Globus pallidus (tissue), 1 donor: ENCODE measurements around the gene TPBG.
"Not testable (repeated sequence)": the region's sequence is repeated elsewhere in the genome, so short reads cannot be mapped to it uniquely, and the experiment has no call there.

Experiments used
- DNase-seq: peaks from one replicate; pipeline ENCODE4 v3.0.0-alpha.2; 2015; ENCODE audit warnings: low spot score

TPBG gene

DNA sequence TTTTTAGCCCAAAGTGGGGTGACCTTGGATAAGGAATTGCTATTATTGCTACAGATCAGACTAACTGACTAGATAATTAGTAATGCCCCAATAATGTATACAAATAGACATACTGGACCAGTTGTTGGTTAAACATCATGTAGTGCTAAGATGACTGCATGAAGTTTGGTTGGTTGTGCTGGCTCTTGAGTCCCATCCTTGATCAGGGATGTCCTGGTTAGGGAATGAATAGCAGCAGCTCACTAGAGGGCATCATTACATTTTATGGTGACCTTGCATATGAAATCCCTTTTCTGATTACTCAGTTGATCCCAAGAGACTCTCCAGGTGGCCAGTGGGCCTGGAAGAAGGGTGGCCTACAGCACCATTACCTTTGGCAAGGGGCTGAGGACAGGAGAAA, 10.9 kb downstream of the TPBG start:
- no peak for DNase-seq

DNA sequence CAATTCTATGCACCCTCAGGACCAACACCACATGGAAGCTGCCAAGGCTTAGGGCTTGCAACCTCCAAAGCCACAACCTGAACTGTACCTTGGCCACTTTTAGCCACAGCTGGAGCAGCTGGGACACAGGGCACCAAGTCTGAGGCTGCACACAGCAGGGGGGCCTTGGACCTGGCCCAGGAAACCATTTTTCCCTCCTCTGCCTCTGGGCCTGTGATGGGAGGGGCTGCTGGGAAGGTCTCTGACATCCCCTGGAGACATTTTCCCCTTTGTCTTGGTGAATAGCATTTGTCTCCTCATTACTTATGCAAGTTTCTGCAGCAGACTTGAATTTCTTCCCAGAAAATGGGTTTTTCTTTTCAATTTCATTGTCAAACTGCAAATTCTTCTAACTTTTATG, 13.0 kb downstream of the TPBG start:
- DNase-seq: no peak

DNA sequence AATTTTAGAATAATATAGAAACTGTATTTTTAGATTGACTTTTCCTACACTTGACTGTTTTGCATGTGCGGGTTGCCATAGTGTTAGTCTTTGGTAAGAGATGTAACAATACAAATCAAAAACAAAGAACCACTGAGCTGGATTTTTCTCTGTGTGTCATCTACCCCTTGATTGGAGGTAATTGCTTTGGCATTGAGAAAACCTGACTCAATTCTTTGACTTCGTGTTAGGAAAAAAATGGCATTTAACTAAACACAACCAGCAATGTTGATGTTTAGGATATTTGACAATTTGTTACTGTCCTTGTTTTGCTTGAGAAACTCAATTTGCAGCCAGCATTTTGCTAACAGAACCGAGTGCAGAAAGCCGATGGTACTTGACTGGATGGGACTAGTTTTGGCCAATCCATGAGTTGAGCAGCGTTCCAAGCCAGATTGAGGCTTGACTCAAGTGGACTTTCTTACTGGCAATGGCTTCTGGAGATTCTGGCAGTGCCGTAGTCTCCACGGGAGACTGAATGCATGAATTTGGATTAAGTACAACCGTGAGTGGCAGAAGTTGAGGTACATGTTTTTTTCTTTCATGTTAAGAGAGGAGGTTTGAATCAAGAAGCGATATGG, 17.1 kb downstream of the TPBG start:
- no peak for DNase-seq

DNA sequence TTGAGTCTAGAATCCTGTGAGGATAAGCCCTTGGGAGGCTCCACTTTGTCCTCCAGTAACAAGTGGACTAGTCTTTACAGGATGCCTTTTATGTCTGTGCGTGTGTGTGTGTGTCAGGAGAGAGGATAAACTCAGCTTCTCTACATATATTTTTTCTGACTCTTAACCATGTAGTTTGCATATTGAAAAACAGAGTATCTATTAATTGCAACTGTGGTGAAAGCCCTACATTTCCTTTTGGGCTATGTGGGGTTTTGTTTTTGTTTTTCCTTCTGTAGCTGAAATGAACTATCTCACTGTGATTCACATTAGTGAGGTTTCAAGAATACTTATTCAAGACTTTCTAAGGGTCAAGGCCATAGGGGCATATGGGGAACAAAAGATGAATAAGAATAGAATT, 17.7 kb downstream of the TPBG start:
- DNase-seq: no peak

DNA sequence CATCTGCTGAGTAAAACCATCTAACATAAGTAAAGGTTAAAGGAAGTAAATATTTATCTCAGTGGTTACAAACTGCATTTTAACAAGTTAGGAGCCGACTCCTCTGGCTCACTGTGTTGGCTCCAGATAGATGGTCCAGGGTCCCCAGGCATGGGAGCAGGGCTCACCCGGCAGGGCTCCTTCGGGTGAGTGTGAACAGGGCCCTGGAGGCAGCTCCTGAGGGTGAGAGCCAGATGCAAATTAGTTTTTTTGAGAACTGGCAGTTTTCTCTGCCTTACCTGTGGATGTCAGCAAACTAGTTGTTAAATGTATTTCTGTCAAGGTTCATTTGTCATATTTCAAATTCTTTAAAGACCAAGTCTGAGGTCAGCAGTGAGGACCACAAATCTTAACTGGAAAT, 21.5 kb downstream of the TPBG start:
- no peak for DNase-seq

DNA sequence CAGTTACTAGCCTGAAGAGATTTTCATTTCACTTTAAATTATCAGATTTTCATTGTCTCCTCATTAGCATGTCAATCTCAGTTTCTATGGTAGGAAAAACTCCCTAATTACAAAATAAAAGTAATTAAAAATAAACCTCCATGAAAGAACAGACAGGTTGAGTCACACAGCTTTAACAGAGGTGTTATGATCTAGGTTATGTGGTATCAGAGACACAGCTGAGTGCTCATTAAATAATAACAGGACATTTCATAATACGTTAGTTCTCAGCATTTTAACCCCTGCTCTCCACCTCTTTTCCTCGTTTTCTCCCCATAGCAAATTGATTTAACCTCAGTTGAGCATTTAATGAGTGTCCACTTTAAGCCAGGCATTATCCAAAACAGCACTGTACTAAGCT, 21.9 kb downstream of the TPBG start:
- DNase-seq: no peak

DNA sequence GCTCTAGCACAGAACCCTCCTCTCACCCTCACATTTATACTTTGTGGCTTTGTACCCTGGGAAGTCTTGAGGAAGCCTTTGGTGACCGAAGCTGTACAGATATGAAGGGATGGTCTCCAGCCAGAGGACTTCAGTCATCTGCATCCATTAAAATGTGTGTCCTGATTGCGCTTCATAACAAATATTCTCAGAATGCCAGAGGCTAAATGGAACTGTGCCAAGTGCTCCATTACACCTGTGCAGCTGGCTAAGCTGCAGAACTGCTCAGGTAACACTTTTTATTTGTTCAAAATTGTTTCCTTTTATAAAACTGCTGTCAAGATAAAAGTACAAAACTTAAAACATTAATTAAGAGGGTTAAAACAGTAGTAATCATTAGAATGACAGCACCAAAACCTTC, 22.3 kb downstream of the TPBG start:
- no peak for DNase-seq

DNA sequence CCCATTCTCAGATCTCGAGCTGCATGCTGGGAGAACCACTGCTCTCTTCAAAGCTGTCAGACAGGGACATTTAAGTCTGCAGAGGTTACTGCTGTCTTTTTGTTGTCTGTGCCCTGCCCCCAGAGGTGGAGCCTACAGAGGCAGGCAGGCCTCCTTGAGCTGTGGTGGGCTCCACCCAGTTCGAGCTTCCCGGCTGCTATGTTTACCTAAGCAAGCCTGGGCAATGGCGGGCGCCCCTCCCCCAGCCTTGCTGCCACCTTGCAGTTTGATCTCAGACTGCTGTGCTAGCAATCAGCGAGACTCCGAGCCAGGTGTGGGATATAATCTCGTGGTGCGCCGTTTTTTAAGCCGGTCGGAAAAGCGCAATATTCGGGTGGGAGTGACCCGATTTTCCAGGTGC, 31.2 kb downstream of the TPBG start:
- DNase-seq: not testable (repeated sequence)

DNA sequence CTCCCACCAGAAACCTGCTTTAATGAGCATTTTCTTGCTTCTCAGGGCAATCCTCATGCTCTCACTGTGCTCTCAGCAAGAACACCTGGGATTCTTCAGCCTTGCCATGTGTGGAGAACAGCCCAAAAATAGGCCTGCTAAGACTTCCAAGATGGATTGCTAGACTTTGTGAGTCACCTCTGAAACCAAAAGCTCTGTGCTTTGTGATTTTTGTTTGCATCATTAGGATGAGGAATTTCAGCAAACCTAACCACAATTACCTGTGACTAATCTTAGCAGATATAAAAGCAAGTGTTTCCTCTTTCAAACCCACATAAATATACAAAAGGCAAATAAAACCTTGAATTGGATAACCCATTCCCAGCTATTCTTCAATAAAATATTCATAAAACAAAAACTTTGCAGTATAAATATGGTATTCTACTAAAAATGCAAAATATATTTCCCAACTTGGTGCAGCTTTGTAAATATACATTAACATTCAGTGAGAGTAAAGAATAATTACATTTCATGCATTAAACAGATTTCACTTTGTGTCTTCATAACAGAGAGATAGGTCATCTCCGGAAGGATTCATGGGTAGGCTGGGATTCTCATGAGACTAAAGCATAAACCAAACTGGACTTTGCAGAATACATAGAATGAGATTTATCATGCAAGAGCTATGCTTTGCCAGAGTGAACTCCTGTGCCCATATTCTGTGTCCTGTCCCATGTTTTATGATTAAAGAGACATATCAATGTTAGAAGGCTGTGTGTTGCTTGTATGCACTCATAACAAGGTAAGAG, 33.5 kb downstream of the TPBG start:
- DNase-seq: no peak

DNA sequence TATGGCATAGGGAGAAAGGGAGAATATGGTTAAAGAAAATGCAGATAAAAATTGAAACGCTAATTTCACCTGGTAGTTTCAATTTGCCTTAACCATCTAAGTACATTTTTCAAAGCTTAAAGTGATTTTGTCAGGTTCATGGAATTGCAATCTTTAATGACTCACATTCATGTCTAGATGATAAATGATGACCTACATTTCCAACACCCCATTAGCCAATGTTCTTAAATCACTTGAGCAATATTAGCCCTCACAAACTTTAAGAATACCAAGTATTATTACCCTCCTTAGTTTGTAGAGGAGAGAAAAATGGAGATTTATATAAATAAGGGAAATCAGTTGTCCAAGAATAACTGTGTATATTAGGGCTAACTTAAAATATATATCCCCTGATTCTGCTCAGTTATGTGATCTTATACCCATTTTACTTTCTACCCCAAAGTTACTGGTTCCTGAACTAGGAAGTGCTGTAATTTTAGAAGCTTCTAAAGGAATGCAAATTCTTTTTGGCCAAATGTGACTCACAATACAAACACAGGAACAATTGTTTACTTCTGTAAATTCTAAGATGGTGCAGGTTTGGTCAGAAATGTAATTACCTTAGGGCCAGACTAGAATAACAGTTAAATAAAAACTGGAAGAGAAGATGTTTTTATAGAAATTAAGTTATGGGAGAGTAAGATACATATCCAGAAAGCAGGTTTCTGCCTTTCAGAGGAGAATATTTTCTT, 34.5 kb downstream of the TPBG start:
- no peak for DNase-seq

DNA sequence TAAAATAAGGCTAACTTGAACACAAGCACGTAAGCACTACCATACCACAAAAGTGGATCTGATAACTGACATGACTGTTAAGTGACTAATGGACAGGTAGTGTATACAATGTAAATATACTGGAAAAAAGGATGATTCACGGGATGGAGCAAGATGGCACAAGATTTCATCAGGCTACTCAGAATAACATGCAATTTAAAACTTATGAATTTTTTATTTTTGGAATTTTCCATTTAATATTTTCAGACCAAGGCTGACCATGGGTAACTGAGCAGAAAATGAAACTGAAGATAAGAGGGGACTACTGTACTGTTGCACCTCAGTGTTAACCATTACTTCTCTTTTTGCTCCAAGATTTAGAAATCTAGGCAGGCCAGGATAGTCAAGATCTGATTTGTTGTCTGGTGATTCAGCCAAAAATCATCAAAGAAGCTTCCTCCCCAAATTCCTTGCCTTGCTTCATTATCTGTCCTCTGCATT, 45.4 kb downstream of the TPBG start:
- no peak for DNase-seq

DNA sequence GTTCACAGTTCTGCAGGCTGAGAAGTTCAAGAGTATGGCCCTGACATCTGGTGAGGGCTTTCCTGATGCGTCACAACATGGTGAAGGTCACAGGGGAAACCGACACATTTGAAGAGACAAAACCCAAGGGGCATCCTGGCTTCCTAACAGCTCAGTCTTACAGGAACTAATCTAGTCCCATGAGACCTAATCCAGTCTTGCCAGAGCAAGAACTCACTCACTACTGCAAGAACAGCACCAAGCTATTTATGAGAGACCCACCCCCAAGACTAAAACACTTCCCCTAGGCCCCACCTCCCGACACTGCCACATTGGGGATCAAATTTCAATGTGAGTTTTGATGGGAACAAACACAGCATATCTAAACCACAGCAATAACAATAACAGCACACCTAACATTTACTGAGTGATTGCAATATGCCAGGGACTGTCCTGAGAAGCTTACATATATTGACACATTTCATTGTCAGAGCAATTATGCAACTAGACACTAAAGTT, 46.6 kb downstream of the TPBG start:
- DNase-seq: no peak

DNA sequence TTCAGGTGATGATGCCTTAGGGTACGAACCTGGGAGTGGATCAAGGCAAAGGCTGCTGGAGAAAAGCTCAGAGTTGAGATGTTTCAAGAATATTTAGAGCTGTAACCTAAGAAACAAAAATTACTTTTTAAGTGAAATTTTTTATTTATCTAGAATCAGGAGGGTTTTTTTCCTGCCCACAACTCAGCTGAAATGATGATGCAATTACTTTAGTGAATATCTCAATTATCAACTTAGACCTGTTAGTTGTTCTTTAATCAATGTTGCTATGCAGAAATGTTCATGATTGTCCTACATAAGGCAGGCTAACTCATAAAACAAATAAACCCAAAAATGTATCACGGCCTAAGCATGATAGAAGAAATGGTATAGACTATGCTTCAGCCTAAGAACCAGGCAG, 50.3 kb downstream of the TPBG start:
- no peak for DNase-seq

DNA sequence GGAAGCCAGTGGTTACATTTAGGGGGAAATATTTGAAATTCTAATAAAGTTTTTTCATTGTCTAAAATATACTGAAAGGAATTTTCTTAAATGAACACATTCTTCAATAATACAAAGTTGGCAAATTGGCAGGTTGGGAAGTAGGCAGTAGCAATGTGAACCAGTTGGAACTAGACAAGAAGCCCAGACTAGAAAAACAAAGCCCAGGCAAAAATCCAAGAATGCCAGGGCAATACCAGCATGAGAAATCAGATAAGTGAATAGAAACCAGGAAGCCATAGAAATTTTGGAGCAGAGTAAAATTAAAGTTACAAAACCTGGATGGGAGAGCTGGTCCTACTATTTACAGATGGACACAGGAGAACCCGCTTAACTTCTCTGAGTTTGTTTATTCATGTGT, 52.2 kb downstream of the TPBG start:
- no peak for DNase-seq

DNA sequence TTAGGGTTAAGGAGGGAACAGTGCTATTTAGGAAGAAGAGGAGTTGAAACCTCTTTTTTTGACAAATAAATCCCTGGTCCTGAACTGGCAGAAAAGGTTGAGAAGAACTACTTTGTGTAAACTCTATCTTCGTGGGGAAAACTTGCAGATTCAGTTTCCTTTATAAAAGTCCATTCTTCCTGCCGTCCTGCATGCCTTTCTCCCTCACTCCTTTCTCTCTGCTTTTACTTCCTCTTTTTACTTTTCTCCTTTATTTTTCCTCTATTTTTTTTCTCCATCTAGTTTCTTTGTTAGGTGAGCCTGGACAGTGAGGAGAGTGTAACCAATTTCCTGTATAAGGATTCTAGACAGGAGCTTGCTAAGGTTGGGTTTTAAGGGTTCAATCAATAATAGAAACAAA, 52.7 kb downstream of the TPBG start:
- no peak for DNase-seq
